Astrocyte of the hippocampus (primary cell): Measurements from ENCODE around the gene CRTAC1.

ENCODE experiments used
- DNase-seq: peaks from one replicate; pipeline ENCODE4 v3.0.0; 2011; ENCODE audit warnings: low read depth, low spot score

CRTAC1 gene

DNA sequence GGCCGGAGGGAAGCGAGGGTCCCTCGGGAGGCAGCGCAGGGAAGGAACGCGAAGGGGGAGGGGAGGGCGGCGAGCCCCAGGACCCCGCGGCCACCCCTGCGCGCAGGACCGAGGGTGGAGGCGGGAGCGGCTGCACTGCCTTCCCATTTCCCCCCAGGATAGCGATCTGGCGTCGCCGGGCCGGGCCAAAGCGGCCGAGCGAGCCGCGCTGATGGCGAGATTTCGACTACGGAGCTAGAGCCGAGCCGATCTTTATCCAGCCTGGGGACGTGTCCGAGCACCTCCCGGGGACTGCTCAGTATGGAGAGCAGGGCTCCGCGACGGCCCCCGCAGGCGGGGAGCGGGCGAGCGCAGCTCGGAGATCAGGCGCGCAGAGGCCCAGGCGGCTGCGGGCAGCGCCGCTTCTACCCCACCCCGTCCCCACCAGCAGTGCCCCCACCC, 590 bp upstream of the CRTAC1 start:
- peak; percentile 38 for DNase-seq

- peak; percentile 22 for DNase-seq
Measured at GRCh38 chr10:98029149-98030092, 1.0 kb downstream of the CRTAC1 start.

DNA sequence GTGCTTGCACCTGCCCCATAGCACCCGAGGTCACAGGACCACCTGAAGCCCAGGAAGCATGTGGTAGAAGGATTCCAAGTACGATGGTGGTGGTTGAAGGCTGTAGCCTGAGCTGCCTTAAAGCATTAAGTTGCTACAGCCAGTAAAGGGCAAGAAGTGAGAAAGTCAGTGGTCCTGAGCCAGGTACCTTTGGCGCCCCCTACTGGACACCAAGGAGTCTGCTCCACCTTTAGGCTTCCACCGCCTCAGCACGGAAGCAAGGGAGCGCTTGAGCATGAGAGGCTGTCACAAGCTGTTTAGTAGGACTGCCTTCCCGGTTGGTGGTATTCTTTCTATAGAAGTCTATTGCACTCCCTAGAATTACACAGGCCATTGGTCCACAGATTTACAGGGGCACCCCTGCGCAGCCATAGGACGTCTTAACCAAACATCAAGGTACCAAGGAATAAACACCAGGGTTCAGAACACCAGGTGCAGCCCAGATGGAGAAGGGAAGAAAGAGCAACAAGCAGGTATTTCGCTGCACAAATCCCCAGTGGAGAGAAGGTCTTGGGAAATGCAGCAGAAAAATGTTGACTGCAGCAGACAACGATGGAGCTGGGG, 2.2 kb downstream of the CRTAC1 start:
- peak; percentile 28 for DNase-seq

GRCh38 chr10:98023024-98023423, 7.4 kb downstream of the CRTAC1 start:
- DNase-seq: no peak

GRCh38 chr10:98020784-98021183, 9.6 kb downstream of the CRTAC1 start:
- no peak for DNase-seq

- DNase-seq: no peak
Measured at GRCh38 chr10:98020254-98020653, 10.2 kb downstream of the CRTAC1 start.

DNA sequence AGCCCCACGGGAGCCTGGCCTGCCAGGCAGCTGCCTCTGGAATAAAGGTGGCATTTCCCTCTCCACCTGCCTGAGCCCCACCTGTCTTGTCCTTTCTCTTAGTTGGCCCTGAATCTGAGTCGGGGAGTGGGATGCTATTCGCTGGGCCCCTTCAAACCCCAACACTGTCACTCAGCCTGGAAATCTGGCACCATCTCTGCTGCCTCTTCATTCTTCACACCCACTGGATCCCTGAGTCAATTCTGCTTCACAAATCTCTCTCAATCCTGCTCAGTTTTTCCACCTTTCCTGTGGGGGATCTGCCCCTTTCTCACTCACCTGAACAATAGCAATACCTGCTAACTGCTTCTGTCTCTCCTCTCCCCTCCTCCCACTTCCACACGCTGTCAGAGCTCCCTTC, 10.6 kb downstream of the CRTAC1 start:
- DNase-seq: no peak

- DNase-seq: no peak
Measured at GRCh38 chr10:98016772-98017475, 13.5 kb downstream of the CRTAC1 start.

- no peak for DNase-seq
Measured at GRCh38 chr10:98013776-98014175, 16.6 kb downstream of the CRTAC1 start.

- no peak for DNase-seq
Measured at GRCh38 chr10:98013122-98013521, 17.3 kb downstream of the CRTAC1 start.

GRCh38 chr10:98012644-98013043, 17.8 kb downstream of the CRTAC1 start:
- DNase-seq: no peak

DNA sequence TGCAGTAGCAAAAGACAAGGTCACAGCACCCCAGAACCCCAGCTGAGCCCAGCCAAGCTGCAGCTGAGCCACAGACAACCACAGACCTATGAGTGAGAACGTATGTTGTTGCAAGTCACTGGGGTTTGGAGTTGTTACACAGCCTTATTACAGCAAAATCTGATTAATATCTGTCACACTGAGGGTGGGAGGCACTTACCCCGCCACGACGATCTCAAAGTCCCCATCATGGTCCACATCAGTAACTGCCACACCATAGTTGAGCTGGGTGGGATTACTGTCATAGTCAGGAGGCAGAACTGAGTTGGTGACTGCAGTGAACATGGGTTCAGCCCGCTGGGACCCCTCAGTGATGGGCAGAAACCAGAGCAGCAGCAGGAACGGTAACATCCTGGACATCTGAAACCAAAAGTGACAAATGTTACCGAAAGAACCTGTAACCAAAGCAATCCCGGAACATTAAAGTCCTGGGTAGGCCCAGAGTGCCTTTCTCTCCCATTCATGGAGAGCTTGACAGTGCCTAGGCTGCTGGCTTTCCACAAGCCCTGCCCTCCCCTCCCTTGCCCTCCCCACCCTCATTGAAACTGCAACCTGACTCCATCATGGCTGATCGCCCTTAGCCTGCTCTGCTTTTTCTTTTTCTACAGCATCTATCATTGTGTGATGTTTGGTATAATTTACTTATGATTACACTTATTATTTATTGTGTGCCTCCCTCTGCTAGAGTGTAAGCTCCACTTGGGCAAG, 19.3 kb downstream of the CRTAC1 start:
- DNase-seq: no peak

DNA sequence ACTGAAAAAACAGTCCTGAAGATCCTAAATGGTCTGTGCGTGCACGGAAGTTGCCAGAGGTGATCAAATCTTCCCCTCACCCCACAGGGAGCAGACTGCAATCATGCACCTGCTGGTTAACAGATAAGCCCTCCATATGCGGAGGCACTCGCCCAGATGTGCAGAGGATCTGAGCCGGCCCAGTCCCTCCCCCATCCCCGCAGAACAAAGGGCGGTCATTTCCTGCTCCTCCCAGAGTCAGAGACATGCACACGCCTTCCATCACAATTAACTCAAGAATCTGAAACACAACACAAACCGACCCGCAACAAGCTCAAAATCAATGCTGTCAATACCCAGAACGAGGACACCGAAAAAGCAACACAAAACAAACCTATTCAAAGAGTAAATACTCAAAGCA, 24.2 kb downstream of the CRTAC1 start:
- DNase-seq: no peak

- DNase-seq: no peak
Measured at GRCh38 chr10:98001736-98002135, 28.7 kb downstream of the CRTAC1 start.

GRCh38 chr10:98000346-98000745, 30.1 kb downstream of the CRTAC1 start:
- DNase-seq: no peak

GRCh38 chr10:97999923-98000248, 30.5 kb downstream of the CRTAC1 start:
- no peak for DNase-seq

DNA sequence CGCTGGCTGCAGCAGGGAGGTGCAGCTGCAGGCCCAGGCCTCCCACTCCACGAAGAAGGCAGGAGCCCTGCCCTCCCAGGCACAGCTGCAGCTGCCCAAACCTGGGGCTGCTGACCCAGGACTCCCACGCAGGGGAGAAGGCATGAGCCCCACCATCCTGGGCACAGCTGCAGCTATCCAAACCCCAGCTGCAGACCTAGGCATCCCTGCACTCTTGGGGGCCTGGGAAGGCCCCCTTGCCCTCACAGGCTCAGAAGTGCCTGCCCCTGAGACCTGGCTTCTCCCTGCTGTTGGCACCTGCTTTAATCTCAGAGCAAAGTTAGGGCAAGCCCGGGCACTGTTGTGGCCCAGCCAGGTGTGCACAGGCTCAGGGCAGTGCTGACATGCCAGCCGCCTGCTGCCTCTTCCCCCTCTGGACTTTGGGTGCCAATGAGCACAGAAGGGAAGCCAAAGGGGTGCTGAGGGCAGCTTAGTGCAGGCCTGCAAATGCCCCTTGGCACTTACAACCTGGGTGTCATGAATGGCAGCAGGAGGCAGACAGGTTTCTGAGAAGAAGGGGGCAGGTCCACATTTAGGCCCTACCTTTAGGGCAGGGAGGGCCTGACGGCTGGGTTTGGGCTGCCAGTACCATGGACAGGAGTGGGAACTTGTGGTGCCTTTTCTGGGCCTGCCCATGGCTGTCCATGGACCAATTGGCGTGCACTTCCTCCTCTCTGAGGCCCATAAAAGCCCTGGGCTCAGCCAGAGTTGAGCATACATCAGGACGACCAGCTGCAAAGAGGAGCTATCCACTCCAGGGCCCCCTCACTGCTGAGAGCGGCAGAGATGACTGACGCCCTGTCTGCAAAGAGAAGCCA, 31.1 kb downstream of the CRTAC1 start:
- DNase-seq: no peak

DNA sequence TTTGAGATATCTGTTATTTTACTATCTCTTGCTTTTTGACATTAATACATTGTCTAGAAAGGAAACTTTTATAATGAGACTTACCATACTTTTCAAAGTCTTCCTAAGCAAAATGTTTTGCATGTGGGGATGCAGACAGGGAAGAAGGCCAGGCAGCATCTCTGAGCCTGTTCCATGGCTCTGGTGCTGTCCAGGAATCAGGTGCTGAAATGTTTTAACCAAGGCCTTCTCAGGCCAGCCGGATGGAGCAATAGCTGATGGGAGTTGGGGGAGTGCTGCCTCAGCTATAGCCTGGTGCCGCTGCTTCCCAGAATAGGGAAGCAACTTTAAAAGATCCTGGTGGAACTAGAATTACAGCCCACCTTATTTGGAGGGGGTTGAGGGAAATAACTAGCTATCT, 38.5 kb downstream of the CRTAC1 start:
- peak; percentile 57 for DNase-seq

DNA sequence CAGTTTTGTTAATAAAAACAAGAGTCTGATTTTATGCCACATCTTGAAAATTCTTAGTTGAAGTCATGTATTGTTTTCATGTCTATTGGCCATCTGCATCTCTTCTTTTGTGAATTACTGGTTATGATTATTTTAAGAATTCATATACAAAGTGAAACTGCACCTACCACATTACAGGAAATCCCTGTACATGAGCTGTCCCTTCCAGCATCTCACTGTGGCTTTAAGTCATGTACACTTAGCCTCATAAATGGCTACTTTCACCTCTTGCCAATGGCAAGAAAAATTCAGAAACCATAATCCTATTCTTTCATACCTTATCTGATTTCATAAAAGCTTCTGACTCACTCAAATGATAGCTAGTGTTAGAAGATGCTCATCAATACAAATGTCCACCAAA, 48.6 kb downstream of the CRTAC1 start:
- no peak for DNase-seq

DNA sequence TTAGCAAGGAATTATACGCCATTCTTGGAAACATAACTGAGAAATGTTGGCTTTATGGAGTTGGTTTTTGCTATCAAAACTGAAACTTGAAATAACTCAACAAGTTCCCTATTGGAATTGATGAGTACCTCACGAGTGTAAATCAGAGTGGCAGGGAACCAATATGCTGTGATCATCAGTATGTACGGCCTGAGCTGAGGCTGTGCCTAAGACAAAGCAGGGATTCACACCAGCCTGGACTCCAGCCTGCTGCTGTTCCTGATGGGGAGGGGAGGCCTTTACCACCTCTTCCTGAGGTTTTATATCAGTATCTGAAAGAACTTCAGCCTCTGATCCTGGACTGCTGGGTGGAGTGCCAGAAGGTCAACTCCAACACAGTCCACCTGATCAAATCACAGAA, 52.7 kb downstream of the CRTAC1 start:
- no peak for DNase-seq

- no peak for DNase-seq
Measured at GRCh38 chr10:97975598-97975997, 54.8 kb downstream of the CRTAC1 start.
